ENCODE data around the gene ARL10.
A peak's percentile ranks its signal among the peaks of the same experiment; 100 is the strongest.

The ARL10 gene

DNA sequence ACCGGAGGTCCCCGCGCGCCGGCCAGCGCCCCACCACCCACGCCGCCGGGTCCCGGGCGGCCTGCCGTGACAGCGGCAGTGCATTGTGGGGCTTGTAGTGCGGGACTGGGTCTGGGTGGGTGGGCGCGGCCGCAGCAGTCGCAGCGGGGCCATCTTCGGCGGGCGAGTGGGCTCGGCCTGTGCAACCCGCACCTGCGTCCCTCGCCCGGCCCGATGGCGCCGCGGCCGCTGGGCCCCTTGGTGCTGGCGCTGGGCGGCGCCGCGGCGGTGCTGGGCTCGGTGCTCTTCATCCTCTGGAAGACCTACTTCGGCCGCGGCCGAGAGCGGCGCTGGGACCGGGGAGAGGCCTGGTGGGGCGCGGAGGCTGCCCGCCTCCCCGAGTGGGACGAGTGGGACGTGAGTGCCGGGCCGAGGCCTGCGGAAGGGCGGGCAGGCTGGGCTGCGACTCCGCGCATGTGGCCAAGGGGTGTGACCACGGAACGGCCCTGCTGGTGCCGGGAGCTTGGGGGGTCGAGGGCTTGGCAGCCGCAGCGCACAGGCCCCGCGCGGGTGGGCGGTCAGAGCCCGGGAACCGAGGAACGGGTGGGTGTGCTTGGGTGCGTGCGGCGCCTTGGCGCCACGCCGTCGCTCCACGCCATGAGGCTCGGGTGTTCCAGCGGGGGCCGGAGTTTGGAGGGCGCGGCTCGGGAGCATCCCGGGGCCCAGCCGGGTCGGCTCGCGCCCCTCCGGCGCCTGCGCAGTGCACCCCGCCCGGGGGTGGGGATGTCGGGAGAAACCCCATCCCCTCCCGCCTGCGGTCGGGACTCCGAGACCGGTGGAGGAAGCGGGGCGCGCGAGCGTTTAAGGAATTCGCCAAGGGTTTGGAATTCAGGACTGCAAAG lies at the start of gene ARL10:
Gene ARL10, plus strand, starts transcription at position 137 of the 881 bp plus-strand sequence. Its CDS starts 77 bp downstream, at position 214.
- DNase-seq, result no peak
- in situ Hi-C loops (cut with MboI; ENCODE audit: low pct_unique_long_range_greater_than_20kb, low sequenced_read_pairs), result no loop called here

GRCh38 chr5:176317534-176318374 lies 47.5 kb upstream of the ARL10 start:
- in situ Hi-C loops (cut with MboI; ENCODE audit: low pct_unique_long_range_greater_than_20kb, low sequenced_read_pairs), result no loop called here
- DNase-seq, result no peak

DNA sequence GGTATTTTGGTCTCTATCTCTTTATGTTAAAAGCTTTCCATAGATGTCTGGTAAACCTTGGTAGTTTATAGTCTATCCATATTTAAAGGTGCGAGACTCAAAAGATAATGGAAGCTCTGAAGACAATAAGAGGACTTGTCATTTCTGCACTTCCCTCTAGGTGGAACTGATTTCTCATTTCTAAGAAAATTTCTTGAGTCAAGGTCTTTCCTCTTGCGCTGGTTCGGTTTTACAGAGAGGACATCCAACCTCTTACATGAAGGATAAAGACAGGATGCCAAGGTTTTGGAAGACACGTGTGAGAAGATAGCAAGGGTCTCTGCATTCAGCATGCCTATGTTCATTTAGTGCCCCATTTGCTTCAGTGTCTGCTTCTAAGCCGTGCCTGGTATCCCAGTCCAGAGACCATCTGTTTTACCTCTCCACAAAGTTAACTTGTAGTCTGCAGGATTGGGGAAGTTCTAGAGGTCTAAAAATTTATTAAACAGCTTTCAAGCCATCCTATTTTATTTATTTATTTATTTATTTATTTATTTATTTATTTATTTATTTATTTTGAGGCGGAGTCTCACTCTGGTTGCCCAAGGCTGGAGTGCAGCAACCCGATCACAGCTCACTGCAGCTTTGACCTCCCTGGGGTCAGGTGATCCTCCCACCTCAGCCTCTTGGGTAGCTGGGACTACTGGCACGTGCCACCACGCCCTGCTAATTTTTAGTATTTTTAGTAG lies 45.3 kb upstream of the ARL10 start:
- peak; percentile 14 for DNase-seq
- in situ Hi-C loops (cut with MboI; ENCODE audit: low pct_unique_long_range_greater_than_20kb, low sequenced_read_pairs), result no loop called here

DNA sequence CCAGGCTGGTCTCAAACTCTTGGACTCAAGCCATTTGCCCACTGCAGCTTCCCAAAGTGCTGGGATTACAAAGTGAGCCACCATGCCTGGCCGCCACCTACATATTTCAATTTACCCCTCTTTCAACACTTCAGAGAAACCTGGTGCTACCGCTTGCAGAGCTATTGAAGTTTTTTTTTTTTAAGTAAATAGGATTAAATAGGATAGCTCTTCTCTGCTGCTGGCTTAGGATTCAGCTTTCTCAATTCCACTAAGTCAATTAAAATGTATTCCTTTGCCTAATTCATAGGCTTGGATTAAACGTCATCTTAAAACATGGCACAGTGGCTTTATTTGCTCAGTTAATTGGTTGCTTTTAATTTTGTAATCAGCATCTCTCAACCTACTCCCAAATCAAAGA lies 44.7 kb upstream of the ARL10 start:
- in situ Hi-C loops (cut with MboI; ENCODE audit: low pct_unique_long_range_greater_than_20kb, low sequenced_read_pairs), result no loop called here
- DNase-seq, result no peak

- DNase-seq, result no peak
- in situ Hi-C loops (cut with MboI; ENCODE audit: low pct_unique_long_range_greater_than_20kb, low sequenced_read_pairs), result no loop called here
These were observed 31.1 kb upstream of the ARL10 start for GRCh38 chr5:176334031-176334770.

DNA sequence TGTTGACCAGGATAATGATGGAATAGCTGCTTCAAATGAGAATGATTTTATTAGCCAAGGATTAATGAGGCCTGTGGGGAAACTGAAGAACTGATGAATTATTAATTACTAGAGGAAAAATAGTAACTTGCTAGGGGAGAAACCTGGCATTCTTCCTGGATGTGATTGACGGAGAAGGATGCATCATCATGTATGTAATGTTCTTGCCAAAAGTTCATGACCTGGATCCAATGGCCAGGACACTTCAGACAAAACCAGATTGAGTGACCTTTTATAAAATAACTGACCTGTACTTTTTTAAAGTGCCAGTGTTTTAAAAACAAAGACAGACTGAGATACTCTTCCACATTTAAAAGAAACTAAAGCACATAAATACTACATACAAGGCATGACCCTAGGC lies 27.4 kb upstream of the ARL10 start:
- in situ Hi-C loops (cut with MboI; ENCODE audit: low pct_unique_long_range_greater_than_20kb, low sequenced_read_pairs), result no loop called here
- DNase-seq, result no peak

GRCh38 chr5:176339304-176339703 lies 26.0 kb upstream of the ARL10 start:
- no peak for DNase-seq
- in situ Hi-C loops (cut with MboI; ENCODE audit: low pct_unique_long_range_greater_than_20kb, low sequenced_read_pairs), result no loop called here

GRCh38 chr5:176341325-176342157 lies 23.7 kb upstream of the ARL10 start:
- no peak for DNase-seq
- in situ Hi-C loops (cut with MboI; ENCODE audit: low pct_unique_long_range_greater_than_20kb, low sequenced_read_pairs), result no loop called here

GRCh38 chr5:176342158-176342483 lies 23.2 kb upstream of the ARL10 start:
- no peak for DNase-seq
- in situ Hi-C loops (cut with MboI; ENCODE audit: low pct_unique_long_range_greater_than_20kb, low sequenced_read_pairs), result no loop called here

DNA sequence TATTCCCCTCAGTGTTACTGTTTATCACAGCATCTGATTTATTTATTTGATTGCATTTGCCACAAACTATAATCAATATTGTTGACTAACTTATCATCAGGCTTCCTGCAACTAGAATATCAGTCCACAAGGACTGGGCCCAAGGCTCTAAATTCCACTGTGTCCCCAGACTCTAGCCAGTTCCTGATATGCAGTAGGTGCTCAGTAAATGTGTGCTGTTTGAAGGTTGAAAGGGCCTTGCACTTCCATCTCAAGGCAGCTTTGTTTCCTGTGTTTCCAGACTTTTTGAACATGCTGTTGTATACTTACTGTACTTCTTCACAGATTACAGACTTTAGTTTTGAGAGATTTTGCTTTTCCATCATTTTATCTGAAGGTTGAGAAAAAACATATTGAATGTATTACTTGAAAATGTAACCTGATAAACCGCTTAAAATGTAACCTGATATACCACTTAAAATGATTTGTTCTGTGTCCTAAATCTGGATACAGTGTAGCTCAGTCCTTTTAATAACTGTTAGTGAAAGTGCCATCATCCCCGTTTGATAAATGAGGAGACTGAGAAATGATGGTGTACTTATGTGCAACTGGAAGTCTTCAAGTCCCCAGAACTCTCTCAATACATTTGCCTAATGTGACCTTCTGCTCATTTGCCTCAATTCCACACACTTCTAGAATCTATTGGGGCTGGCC lies 22.4 kb upstream of the ARL10 start:
- in situ Hi-C loops (cut with MboI; ENCODE audit: low pct_unique_long_range_greater_than_20kb, low sequenced_read_pairs), result no loop called here
- DNase-seq, result no peak

DNA sequence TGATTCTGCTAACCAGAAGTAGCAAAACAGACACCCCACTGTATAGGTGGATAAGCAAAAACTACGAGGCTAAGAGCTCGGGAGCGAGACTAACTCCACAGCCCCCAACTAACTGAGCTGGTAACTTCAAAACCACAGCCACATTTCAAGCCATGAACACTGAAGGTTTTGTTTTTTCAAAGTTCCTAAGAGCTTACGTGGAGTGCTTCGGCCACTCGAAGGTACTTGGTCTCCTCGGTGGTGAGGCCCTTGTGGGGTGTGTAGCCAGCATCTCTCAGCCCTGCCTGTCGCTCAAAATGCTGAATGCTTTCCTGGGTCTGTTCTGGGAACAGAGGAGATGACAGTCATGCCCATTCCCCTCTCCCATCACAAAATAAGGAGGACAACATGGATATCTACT lies 14.9 kb upstream of the ARL10 start:
- in situ Hi-C loops (cut with MboI; ENCODE audit: low pct_unique_long_range_greater_than_20kb, low sequenced_read_pairs), result no loop called here
- DNase-seq, result no peak

GRCh38 chr5:176352116-176352878 lies 13.0 kb upstream of the ARL10 start:
- no peak for DNase-seq
- in situ Hi-C loops (cut with MboI; ENCODE audit: low pct_unique_long_range_greater_than_20kb, low sequenced_read_pairs), result no loop called here

GRCh38 chr5:176353533-176353932 lies 11.8 kb upstream of the ARL10 start:
- in situ Hi-C loops (cut with MboI; ENCODE audit: low pct_unique_long_range_greater_than_20kb, low sequenced_read_pairs), result no loop called here

DNA sequence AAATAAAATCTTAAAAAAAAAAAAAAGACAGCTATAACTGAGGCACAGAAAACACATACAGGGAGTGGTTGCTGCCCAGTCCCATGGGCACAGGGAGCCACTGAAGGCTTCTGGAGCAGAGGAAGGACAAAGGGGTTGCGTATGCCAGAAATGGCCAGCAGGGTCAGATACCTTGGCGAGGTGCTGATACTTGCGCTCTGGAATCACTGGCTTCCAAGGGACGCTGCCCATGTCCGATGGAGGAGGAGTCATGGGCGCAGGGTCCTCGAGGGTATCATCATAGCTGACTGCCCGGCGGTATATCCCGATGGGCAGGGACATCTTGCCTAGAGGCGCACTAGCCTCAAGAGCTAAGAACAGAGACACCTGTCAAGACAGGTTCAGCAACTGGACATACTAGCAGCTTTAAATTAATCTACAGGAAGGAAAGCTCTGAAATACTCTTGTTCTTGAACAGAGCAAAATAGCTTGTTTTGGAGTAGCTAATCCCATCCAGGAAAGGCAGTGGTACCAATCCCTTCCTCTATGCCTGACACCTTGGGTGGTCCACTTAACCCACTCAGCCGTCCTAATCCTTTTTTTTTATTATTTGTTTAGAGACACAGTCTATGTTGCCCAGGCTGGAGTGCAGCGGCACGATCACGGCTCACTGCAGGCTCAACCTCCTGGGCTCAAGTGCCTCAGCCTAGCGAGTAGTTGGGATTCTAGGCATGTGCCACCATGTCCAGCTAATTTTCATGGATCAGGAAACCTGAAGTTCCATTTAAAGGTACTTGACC lies 9.7 kb upstream of the ARL10 start:
- no peak for DNase-seq
- in situ Hi-C loops (cut with MboI; ENCODE audit: low pct_unique_long_range_greater_than_20kb, low sequenced_read_pairs), result no loop called here

More at GRCh38 chr5:176353533-176353932, 11.8 kb upstream of the ARL10 start:
- DNase-seq, result no peak

- in situ Hi-C loops (cut with MboI; ENCODE audit: low pct_unique_long_range_greater_than_20kb, low sequenced_read_pairs), result no loop called here
- DNase-seq, result no peak
These were observed 9.1 kb upstream of the ARL10 start for GRCh38 chr5:176356179-176356566.

GRCh38 chr5:176359658-176360057 lies 5.6 kb upstream of the ARL10 start:
- in situ Hi-C loops (cut with MboI; ENCODE audit: low pct_unique_long_range_greater_than_20kb, low sequenced_read_pairs), result no loop called here
- no peak for DNase-seq

Data from KBM-7 (cell line).